HFF-Myc (cell line): Measurements from ENCODE around the gene C1QB.
"Not testable (repeated sequence)": the region's sequence is repeated elsewhere in the genome, so short reads cannot be mapped to it uniquely, and the experiment has no call there.

Experiments
- DNase-seq: peaks from one replicate; pipeline ENCODE4 v3.0.0-alpha.2; 2011; ENCODE audit warnings: low read depth; ENCODE audit errors: extremely low read depth
- H3K4me3 ChIP-seq: replicated peaks from 2 replicates; pipeline ENCODE4 v1.5.1; 2011; ENCODE audit warnings: low read depth, mild to moderate bottlenecking, control low read depth, low read length
- TF ChIP-seq, protein P1 (sequence below): IDR thresholded peaks from 2 replicates; pipeline ENCODE4 v1.5.1; 2012; ENCODE audit warnings: mild to moderate bottlenecking, low read depth, low read length, control low read depth; ENCODE audit errors: missing control alignments

The C1QB gene

DNA sequence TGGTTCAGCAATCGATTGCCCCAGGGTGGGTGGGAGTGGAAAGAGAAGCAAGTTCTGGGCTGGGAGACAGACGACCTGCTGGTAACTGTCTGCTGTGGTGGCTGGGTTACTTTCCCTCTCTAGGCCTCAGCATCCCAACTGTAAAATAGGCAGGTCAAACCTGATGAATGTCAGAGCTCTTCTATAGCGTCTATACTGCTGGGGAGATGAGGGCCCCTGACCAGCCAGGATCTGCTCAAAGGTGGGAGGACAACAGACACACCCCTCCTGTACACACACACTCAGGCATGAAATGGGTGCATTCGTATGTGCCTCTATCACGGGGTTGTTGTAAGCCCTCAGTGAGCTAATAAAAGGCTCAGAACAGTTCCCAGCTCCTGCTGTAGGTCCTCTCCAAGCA lies 44.9 kb downstream of the C1QB start:
- no peak for DNase-seq
- no peak overlapping the region for H3K4me3 ChIP-seq
- TF ChIP-seq, protein P1, sequence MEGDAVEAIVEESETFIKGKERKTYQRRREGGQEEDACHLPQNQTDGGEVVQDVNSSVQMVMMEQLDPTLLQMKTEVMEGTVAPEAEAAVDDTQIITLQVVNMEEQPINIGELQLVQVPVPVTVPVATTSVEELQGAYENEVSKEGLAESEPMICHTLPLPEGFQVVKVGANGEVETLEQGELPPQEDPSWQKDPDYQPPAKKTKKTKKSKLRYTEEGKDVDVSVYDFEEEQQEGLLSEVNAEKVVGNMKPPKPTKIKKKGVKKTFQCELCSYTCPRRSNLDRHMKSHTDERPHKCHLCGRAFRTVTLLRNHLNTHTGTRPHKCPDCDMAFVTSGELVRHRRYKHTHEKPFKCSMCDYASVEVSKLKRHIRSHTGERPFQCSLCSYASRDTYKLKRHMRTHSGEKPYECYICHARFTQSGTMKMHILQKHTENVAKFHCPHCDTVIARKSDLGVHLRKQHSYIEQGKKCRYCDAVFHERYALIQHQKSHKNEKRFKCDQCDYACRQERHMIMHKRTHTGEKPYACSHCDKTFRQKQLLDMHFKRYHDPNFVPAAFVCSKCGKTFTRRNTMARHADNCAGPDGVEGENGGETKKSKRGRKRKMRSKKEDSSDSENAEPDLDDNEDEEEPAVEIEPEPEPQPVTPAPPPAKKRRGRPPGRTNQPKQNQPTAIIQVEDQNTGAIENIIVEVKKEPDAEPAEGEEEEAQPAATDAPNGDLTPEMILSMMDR: no peak

DNA sequence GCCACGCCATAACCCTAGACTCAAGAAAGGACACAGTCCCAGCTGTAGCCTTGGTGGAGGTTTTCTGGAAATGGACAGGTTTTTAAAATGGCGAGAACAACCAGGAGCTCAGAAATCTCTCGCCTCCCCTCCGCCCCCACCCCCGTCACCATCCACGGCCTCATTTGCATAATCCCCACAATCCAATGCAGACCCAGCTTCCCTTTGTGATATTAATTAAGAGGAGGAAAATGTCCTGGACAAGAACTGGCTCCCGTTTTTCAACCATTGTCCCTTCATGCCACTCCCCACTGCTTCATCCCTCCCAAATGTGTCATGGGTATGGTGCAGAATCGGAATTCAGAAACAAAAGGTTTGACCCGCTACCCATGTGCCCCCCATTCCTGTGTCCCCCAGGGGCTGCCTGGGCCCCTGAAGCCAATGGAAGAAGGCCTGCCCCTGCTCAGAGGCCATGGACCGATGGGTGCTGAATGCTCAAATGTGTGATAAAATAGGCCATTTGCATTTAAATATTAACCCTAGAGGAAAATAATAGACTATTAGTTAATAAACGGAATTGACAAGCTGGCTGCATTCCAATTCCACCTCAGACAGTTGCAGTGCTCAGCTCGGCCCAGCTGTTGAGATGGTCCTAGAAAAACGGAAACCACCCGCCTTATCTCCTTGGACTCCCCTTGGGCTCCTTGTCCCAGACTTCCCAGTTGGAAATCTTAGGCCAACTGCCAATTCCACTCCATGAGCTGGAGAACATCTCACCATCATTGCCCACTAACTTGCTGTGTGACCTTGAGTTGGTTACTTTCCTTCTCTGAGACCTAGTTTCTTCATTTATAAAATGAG lies 46.9 kb downstream of the C1QB start:
- no peak overlapping the region for H3K4me3 ChIP-seq
- TF ChIP-seq, protein P1: no peak
- DNase-seq: no peak

DNA sequence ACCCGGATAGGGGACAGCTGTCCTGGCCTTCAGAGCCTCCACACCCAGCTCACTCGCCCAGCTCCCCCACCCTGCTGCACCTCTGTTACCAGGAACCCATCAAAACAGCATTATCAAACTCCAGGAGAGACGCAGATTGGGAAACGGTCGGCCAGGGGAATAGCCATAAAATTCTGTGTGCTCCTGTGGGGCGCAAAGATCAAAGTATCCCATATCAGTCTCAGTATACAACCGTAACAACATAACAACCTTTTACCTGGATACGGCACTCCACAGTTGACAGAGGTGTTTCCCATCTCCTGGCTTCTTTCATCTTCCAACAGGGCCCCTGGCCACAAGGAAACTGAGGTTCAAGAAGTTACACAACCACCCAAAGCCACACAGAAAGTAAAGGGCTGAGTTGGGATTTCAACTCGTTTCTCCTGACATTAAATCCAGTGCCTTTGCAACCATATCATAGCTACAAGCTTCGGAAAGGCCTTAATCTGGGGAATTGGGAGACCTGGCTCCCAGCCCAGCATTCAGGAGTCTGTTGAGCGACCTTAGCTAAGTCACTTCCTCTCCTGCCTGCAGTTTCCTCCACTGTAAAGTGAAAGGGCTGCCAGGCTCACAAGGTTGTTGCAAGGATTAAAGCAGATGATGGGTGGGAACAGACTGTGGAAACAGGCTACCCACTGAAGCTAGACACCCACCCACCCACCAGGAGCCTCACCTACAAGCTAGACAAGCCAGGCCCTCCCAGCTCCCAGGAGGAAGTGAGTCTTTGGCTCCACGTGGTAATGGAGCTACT lies 49.5 kb downstream of the C1QB start:
- DNase-seq: no peak
- H3K4me3 ChIP-seq: no peak overlapping the region
- TF ChIP-seq, protein P1: no peak

DNA sequence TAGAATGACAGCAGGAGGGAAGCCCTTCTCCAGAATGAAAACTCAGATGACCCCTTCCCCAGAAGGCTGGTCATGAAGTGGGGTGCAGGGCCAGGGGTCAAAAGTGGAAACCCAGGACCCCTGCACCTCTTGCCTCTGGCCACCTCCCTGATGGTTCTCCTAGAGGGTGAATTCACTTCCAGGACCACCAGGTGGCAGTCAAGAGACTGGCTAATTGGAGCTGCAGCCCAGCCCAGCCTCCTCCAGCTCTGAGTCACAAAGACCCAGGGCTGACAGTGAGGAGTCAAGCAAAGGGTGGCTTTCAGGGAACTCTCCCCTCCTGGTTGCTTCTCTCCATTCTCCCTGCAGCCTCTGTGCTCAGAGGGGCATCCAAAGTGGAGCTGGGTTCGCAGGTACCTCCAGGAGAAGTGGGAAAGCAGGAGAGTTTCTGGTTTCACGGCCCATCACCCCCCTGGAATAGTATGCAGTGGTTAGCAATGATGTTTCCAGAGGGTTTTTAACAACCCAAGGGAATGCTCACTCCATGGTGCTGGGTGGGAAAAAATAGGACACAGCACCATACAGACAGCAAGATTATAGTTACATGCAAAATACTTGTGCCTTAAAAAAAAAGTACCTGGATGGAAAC lies 51.5 kb downstream of the C1QB start:
- no peak overlapping the region for H3K4me3 ChIP-seq
- TF ChIP-seq, protein P1: peak; percentile 97
- DNase-seq: peak; percentile 66

DNA sequence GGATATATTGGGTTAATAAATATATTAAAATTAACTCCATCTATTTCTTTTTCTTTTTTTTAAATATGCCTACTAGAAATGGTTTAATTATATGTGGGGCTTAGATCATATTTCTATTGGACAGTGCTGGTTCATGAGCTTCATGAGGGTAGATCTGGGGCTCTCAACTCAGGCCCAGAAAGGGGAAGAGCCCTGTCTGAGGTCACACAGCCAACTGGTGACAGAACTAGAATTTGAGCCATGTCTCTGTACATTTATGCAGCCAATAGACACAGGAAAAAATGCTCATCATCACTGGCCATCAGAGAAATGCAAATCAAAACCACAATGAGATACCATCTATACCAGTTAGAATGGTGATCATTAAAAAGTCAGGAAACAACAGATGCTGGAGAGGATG lies 52.5 kb downstream of the C1QB start:
- no peak overlapping the region for H3K4me3 ChIP-seq
- TF ChIP-seq, protein P1: no peak
- no peak for DNase-seq

DNA sequence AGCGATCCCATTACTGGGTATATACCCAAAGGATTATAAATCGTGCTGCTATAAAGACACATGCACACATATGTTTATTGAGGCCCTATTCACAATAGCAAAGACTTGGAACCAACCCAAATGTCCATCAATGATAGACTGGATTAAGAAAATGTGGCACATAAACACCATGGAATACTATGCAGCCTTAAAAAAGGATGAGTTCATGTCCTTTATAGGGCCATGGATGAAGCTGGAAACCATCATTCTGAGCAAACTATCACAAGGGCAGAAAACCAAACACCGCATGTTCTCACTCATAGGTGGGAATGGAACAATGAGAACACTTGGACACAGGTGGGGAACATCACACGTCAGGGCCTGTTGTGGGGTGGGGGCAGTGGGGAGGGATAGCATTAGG lies 53.1 kb downstream of the C1QB start:
- H3K4me3 ChIP-seq, DNase-seq: not testable (repeated sequence)

DNA sequence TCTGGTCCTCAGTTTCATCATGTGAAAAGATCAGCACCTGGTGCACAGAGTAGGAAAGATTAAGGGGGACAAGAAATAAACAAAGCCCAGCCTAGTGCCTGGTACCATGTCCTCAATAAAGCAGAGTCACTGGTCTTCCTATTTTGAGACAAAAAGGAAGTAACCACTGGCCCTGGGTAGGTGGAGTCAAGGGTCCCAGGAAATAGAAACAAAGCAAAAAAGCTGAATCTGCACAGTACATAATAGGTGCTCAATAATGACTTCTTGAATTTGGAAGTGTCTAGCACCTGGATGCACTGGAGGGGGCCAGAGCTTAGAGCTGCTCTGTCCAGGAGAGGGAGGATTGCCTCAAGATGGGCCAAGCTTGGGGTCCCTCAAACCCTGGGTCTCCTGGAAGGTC lies 55.7 kb downstream of the C1QB start:
- no peak for DNase-seq
- no peak overlapping the region for H3K4me3 ChIP-seq
- TF ChIP-seq, protein P1: no peak
